ENCODE results near the gene GADD45GIP1.
"Not testable (repeated sequence)": the region's sequence is repeated elsewhere in the genome, so short reads cannot be mapped to it uniquely, and the experiment has no call there.

GADD45GIP1 gene

DNA sequence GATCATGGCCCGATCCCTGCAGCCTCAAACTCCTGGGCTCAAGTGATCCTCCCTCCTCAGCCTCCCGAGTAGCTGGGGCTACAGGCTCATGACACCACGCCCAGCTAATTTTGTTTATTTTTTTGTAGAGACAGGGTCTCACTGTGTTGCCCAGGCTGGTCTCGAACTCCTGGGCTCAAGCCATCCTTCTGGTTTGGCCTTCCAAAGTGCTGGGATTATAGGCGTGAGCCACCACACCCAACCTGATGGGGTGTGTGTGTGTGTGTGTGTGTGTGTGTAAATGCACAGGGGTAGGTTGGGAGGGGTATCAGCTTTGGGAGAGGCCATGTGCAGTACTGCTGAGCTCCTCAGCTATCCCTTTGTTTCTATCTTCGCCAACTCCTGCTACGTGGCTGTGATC lies 19.1 kb upstream of the GADD45GIP1 start:
- WGBS (ENCODE audit: insufficient coverage, insufficient read length): no CpG with 5 or more reads among the region's 7 CpGs
- H3K4me3 ChIP-seq (ENCODE audit: low read length); H3K27ac ChIP-seq (ENCODE audit: low read length); H3K27me3 ChIP-seq (ENCODE audit: control insufficient read depth, insufficient read depth, low read length); H3K36me3 ChIP-seq (ENCODE audit: control insufficient read depth, insufficient read depth, low read length); H3K9me3 ChIP-seq (ENCODE audit: control insufficient read depth, insufficient read depth, low read length); DNase-seq (ENCODE audit: low read depth, low spot score); H3K4me1 ChIP-seq (ENCODE audit: control insufficient read depth, insufficient read depth, low read length): not testable (repeated sequence)

DNA sequence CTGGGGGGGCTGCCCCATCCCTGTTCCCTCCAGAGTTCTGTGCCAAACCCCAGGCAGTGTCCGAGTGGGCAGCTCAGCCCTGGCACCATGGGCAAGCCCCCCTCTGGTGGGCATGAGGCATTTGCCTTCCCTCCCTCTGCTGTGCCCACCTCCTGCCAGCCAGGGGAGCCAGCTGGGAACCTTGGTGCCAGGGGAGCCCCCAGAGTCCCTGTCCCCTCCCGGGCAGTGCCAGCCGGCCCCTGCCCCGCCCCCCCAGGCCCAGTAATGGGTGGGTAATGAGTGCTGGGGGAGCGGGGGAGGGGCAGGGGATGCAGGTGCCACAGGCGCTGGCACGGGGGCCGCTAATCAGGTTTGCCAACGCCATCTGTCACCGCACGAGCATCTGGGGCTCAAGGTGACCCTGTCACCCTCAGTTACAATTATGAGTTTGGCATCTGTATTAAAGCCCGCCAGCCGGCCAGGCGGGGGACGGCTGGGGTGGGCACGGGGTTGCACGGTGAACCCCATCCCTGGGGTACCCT lies 18.3 kb upstream of the GADD45GIP1 start:
- no peak overlapping the region for H3K4me3 ChIP-seq (ENCODE audit: low read length)
- no peaks in the 10 kb centered on the region for H3K9me3 ChIP-seq (ENCODE audit: control insufficient read depth, insufficient read depth, low read length)
- H3K4me1 ChIP-seq (ENCODE audit: control insufficient read depth, insufficient read depth, low read length): no peaks in the 10 kb centered on the region
- DNase-seq (ENCODE audit: low read depth, low spot score): no peak
- no CpG with 5 or more reads among the region's 17 CpGs for WGBS (ENCODE audit: insufficient coverage, insufficient read length)
- H3K27me3 ChIP-seq (ENCODE audit: control insufficient read depth, insufficient read depth, low read length): no peaks in the 10 kb centered on the region
- H3K36me3 ChIP-seq (ENCODE audit: control insufficient read depth, insufficient read depth, low read length): no peaks in the 10 kb centered on the region
- H3K27ac ChIP-seq (ENCODE audit: low read length): no peak overlapping the region

DNA sequence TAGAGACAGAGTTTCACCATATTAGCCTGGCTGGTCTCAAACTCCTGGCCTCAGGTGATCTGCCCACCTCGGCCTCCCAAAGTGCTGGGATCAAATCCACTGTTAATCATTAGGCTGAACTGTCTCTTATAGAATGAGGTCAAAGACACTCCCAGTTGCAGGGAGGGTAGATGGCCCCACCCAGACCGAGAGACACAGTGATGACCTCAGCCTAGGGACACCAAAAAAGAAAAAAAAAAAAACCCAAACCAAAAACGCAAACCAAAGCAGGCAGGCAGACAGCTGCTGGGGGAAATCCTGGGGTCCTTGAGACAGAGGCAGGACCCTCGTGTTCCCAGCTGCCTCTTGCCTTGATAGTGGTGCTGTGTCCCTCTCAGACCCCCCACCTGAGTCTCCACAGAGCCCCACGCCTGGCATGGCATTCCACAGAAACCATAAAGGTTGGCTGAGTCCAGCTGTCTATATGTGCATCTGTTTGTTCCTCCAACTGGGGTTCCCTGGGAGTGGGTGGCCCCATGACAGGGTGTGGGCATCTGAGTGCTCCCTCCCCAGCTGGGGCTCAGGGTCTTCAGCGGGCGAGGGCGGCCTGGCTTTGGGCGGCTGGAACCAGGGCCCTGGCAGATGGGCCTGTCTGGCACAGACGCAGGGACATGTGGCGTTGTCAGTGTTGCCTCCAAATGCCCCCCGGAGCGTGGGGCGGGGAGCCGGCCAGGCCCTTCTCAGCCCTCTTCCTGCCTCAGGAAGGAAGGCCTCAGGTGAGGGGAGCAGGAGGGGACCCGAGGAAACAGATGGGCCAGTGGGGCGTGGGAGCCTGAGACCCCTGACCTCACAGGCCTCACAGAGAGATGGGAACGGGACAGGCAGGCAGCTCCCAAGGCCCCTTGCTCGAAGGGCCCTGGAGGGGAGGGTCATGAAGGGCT lies 17.5 kb upstream of the GADD45GIP1 start:
- DNase-seq (ENCODE audit: low read depth, low spot score): no peak
- H3K4me1 ChIP-seq (ENCODE audit: control insufficient read depth, insufficient read depth, low read length): no peaks in the 10 kb centered on the region
- H3K36me3 ChIP-seq (ENCODE audit: control insufficient read depth, insufficient read depth, low read length): no peaks in the 10 kb centered on the region
- H3K27ac ChIP-seq (ENCODE audit: low read length): no peak overlapping the region
- WGBS (ENCODE audit: insufficient coverage, insufficient read length): no CpG with 5 or more reads among the region's 19 CpGs
- no peaks in the 10 kb centered on the region for H3K9me3 ChIP-seq (ENCODE audit: control insufficient read depth, insufficient read depth, low read length)
- no peak overlapping the region for H3K4me3 ChIP-seq (ENCODE audit: low read length)
- H3K27me3 ChIP-seq (ENCODE audit: control insufficient read depth, insufficient read depth, low read length): no peaks in the 10 kb centered on the region

DNA sequence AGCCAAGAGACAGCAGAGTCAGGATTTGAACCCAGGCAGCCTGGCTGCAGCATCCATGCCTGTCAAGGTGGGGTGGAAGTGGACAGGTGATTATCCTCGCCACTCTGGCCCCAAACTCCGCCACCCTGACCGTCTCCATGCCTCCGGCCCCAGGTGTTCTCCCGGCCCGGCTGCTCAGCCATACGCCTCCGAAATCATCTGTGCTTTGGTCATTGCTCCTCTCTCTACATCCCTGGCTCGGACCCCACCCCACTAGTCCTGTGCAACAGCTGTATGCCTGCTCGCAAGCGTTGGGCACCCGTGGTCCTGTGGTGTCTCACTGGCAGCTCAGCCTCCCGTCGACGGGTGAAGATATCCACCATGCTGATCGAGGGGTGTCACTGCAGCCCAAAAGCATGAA lies 16.2 kb upstream of the GADD45GIP1 start:
- no peaks in the 10 kb centered on the region for H3K4me1 ChIP-seq (ENCODE audit: control insufficient read depth, insufficient read depth, low read length)
- H3K27ac ChIP-seq (ENCODE audit: low read length): no peak overlapping the region
- no peaks in the 10 kb centered on the region for H3K36me3 ChIP-seq (ENCODE audit: control insufficient read depth, insufficient read depth, low read length)
- no peaks in the 10 kb centered on the region for H3K9me3 ChIP-seq (ENCODE audit: control insufficient read depth, insufficient read depth, low read length)
- DNase-seq (ENCODE audit: low read depth, low spot score): no peak
- WGBS (ENCODE audit: insufficient coverage, insufficient read length): no CpG with 5 or more reads among the region's 16 CpGs
- no peak overlapping the region for H3K4me3 ChIP-seq (ENCODE audit: low read length)
- no peaks in the 10 kb centered on the region for H3K27me3 ChIP-seq (ENCODE audit: control insufficient read depth, insufficient read depth, low read length)

DNA sequence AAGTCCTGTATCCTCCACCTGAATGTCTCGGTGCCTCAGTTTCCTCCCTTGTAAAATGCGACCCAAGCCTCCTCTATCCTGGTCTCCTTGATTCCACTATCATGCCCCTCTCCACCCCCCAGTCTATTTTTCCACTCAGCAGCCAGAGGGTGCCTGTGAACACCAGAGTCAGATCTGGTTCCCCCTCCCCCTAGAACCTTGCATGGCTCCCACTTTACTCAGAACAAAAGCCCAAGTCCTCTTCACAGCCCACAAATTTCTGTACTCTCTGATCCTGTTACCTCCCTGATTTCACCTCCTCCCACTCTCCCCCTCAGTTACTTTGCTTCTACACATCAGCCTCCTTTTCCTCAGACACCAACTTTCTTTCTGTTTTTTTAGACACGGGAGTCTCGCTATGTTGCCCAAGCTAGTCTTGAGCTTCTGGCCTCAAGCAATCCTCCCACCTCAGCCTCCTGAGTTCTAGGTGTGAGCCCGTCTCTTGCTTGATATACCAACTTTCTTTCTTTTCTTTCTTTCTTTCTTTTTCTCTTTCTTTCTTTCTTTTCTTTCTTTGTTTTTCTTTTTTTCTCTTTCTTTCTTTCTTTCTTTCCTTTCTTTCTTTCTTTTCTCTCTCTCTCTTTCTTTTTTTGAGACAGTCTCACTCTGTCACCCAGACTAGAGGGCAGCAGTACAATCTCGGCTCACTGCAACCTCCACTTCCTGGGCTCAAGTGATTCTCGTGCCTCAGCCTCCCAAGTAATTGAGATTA lies 13.2 kb upstream of the GADD45GIP1 start:
- WGBS (ENCODE audit: insufficient coverage, insufficient read length): no CpG with 5 or more reads among the region's 7 CpGs
- Histone ChIP-seq H3K36me3 (ENCODE audit: control insufficient read depth, insufficient read depth, low read length) (no peaks in the 10 kb centered on the region), H3K4me1 (ENCODE audit: control insufficient read depth, insufficient read depth, low read length) (no peaks in the 10 kb centered on the region), H3K27ac (ENCODE audit: low read length) (no peak overlapping the region), H3K4me3 (ENCODE audit: low read length) (no peak overlapping the region), H3K9me3 (ENCODE audit: control insufficient read depth, insufficient read depth, low read length) (no peaks in the 10 kb centered on the region), H3K27me3 (ENCODE audit: control insufficient read depth, insufficient read depth, low read length) (no peaks in the 10 kb centered on the region)
- no peak for DNase-seq (ENCODE audit: low read depth, low spot score)

DNA sequence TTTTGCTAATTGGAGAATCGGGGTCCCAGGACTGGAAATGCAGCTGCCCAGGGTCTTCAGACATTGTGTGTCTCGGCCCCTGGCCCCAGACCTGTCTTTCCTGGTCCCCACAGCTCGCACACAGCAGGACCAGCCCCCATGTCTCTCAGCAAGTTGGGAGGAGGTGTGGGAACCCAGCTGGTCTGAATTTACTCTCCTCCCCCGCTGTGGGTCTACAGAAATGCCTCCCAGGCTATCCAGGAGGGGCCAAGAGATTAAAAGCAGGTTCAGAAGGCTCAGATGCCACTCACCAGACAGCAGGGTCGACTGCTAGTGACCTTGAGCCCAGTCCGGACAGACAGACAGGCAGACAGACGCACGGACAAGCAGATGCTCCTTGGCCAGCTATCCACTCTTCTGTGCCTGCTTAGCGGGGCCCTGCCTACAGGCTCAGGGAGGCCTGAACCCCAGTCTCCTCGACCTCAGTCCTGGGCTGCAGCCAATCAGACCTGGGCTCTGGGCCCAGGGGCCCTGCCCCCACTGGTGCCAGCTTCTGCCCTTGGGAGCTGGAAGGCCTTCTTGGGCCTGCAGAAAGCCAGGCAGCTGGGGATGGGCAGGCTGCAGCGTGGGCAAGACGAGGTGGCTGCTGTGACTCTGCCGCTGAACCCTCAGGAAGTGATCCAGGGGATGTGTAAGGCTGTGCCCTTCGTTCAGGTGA lies 12.4 kb upstream of the GADD45GIP1 start, which contains the start of gene DAND5:
Gene DAND5, plus strand, starts transcription at position 285 of the 697 bp plus-strand sequence. Its CDS starts 85 bp downstream, at position 370.
- Histone ChIP-seq H3K27me3 (ENCODE audit: control insufficient read depth, insufficient read depth, low read length) (no peaks in the 10 kb centered on the region), H3K27ac (ENCODE audit: low read length) (no peak within 1 kb of the TSS), H3K9me3 (ENCODE audit: control insufficient read depth, insufficient read depth, low read length) (no peaks in the 10 kb centered on the region), H3K4me1 (ENCODE audit: control insufficient read depth, insufficient read depth, low read length) (no peaks in the 10 kb centered on the region), H3K4me3 (ENCODE audit: low read length) (no peak within 1 kb of the TSS), H3K36me3 (ENCODE audit: control insufficient read depth, insufficient read depth, low read length) (no peaks in the 10 kb centered on the region)
- no peak for DNase-seq (ENCODE audit: low read depth, low spot score)
- no CpG with 5 or more reads among the region's 14 CpGs for WGBS (ENCODE audit: insufficient coverage, insufficient read length)

DNA sequence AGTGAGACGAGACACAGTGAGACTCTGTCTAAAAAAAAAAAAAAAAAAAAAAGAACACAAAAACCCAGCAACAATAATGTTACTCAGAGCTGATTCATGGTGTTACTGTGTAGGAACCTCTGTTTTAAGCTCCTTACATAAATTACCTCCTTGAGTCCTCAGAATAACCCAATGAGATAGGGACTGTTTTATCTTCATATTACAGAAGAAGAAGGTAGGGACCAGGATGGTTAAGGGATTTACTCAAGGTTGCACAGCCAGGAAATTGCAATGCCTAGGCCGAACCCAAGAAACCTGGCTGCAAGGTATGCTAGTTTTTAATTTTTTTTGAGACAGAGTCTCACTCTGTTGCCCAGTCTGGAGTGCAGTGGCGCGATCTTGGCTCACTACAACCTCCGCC lies 10.9 kb upstream of the GADD45GIP1 start:
- WGBS (ENCODE audit: insufficient coverage, insufficient read length): no CpG with 5 or more reads among the region's 5 CpGs
- Histone ChIP-seq H3K9me3 (ENCODE audit: control insufficient read depth, insufficient read depth, low read length) (no peaks in the 10 kb centered on the region), H3K27ac (ENCODE audit: low read length) (no peak overlapping the region), H3K4me3 (ENCODE audit: low read length) (no peak overlapping the region), H3K4me1 (ENCODE audit: control insufficient read depth, insufficient read depth, low read length) (no peaks in the 10 kb centered on the region), H3K27me3 (ENCODE audit: control insufficient read depth, insufficient read depth, low read length) (no peaks in the 10 kb centered on the region), H3K36me3 (ENCODE audit: control insufficient read depth, insufficient read depth, low read length) (no peaks in the 10 kb centered on the region)
- no peak for DNase-seq (ENCODE audit: low read depth, low spot score)

DNA sequence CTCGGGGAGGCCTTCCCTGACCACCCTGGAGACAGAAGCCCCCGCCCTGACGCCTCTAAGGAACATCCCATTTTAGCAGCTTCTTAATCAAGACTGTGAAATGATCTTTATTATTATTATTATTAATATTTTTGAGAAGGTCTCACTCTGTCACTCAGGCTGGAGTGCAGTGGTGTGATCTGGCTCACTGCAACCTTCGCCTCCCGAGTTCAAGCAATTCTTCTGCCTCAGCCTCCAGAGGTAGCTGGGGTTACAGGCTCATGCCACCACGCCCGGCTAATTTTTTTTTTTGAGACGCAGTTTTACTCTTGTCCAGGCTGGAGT lies 8.8 kb upstream of the GADD45GIP1 start:
- Histone ChIP-seq H3K4me3 (ENCODE audit: low read length) (0 out of 2 replicates have a peak overlapping the region, but pooled peaks have one; percentile 27), H3K27me3 (ENCODE audit: control insufficient read depth, insufficient read depth, low read length) (no peaks in the 10 kb centered on the region), H3K4me1 (ENCODE audit: control insufficient read depth, insufficient read depth, low read length) (no peaks in the 10 kb centered on the region), H3K27ac (ENCODE audit: low read length) (no peak overlapping the region), H3K9me3 (ENCODE audit: control insufficient read depth, insufficient read depth, low read length) (no peaks in the 10 kb centered on the region), H3K36me3 (ENCODE audit: control insufficient read depth, insufficient read depth, low read length) (no peaks in the 10 kb centered on the region)
- no CpG with 5 or more reads among the region's 8 CpGs for WGBS (ENCODE audit: insufficient coverage, insufficient read length)
- DNase-seq (ENCODE audit: low read depth, low spot score): no peak

DNA sequence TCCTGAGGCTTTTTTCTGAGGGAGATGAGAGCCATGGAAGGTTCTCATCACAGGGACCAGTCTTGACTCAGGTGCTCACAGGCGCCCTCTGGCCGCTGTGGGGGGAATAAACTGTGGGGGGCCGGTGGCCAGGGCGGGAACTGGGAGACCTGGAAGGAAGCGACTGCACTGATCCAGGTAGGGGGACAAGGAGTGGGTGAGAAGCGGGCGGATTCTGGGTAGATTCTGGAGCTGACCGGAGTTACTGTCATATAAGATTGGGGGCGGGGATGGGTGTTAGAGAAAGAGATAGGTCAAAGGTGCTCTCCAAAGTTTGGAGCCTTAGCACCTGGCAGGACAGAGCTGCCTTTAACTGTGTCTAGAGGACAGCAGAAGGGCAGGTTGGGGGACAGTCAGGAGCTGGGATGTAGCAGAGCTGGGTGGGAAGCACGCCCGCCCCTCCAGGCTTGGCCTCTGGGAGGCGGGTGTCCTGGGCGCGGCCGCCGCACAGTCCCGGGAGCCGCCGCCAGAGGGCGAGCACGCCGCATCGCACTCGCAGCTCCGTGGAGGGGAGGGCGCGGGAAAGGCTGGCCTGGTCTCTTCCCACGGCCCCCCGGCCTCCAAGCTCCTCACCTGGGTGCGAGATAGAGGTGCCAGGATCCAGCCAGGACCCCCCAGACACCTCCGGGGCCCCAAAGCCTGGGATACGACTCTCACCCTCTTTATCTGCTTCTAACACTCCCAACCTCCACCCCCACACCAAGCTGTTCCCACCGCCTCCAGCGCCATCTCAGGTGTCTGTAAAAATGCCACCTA lies 8.2 kb upstream of the GADD45GIP1 start:
- Histone ChIP-seq H3K4me1 (ENCODE audit: control insufficient read depth, insufficient read depth, low read length) (no peaks in the 10 kb centered on the region), H3K27ac (ENCODE audit: low read length) (no peak overlapping the region), H3K4me3 (ENCODE audit: low read length) (peak overlapping the region; percentile 27; the same call in 1 of the 2 replicates), H3K9me3 (ENCODE audit: control insufficient read depth, insufficient read depth, low read length) (no peaks in the 10 kb centered on the region), H3K36me3 (ENCODE audit: control insufficient read depth, insufficient read depth, low read length) (no peaks in the 10 kb centered on the region), H3K27me3 (ENCODE audit: control insufficient read depth, insufficient read depth, low read length) (no peaks in the 10 kb centered on the region)
- WGBS (ENCODE audit: insufficient coverage, insufficient read length): no CpG with 5 or more reads among the region's 34 CpGs
- DNase-seq (ENCODE audit: low read depth, low spot score): no peak

All from iPS DF 6.9 (cell line).